Fibroblast of the aortic adventitia (primary cell): Measurements from ENCODE around the gene ASPA. TPM values are rescaled to one million over a fixed set of nuclear protein-coding genes. Genes with fewer than 3 reads are reported as not detected.

Source experiments
- DNase-seq: peaks from one replicate; pipeline ENCODE4 v3.0.0-alpha.2; 2010; ENCODE audit warnings: low read depth
- H3K4me3 ChIP-seq: 2 replicates; pipeline ENCODE4 v1.5.1; 2011; ENCODE audit warnings: low read depth, mild to moderate bottlenecking, control low read depth, low read length, moderate library complexity
- total RNA-seq: library from RNA; depleted of rRNA; stranded (reverse); fragments of >200 nt; gene quantifications from 2 replicates; pipeline ENCODE4 v1.2.3, GENCODE V29; 2012; ENCODE audit warnings: low replicate concordance
- TF ChIP-seq, protein P1 (sequence below): IDR thresholded peaks from 2 replicates; pipeline ENCODE4 v1.5.1; 2011; ENCODE audit warnings: mild to moderate bottlenecking, low read length, control low read depth, inconsistent platforms; ENCODE audit not compliant: insufficient read depth

ASPA gene
- total RNA-seq, 1 donor = 1.9 TPM

DNA sequence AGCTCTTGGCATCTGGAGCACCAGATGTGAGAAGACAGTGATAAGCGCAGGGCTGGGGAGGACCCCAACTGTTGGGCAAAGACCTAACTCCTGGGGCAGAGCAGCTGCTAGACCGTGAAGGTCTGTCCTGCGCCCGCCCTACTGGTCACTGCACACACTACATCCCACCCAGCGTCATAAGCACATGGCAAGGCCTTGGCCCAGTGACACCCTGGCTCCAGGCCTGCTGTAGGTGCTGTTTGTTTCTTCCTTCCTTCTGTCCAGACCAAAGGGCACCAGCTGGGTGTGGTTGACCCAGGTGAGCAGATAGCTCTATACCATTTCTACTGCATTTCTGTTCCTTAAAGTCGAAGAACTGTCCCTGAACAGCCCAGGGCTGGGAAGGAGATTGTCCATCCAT, 75.4 kb downstream of the ASPA start:
- DNase-seq = no peak
- no peak overlapping the region for H3K4me3 ChIP-seq
- TF ChIP-seq, protein P1, sequence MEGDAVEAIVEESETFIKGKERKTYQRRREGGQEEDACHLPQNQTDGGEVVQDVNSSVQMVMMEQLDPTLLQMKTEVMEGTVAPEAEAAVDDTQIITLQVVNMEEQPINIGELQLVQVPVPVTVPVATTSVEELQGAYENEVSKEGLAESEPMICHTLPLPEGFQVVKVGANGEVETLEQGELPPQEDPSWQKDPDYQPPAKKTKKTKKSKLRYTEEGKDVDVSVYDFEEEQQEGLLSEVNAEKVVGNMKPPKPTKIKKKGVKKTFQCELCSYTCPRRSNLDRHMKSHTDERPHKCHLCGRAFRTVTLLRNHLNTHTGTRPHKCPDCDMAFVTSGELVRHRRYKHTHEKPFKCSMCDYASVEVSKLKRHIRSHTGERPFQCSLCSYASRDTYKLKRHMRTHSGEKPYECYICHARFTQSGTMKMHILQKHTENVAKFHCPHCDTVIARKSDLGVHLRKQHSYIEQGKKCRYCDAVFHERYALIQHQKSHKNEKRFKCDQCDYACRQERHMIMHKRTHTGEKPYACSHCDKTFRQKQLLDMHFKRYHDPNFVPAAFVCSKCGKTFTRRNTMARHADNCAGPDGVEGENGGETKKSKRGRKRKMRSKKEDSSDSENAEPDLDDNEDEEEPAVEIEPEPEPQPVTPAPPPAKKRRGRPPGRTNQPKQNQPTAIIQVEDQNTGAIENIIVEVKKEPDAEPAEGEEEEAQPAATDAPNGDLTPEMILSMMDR = no peak

DNA sequence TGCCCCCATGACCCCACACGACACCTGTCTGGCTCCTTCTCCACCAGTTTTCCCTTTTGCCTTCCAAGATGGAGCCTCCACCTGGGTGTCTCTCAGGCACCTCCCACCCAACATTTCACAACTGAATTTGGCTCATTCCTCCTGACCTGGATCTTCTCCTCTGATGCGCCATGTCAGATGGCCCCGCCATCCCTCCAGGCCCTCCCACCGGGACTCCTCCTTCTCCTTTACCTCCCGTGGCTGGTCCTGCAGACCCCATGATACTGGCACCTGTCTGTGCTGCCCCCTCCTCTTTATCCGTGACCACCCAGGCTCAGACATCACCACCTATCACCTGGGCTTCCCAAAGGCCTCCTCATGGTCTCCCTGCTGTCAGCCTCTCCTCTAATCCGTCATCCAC, 77.1 kb downstream of the ASPA start:
- TF ChIP-seq, protein P1 = no peak
- no peak overlapping the region for H3K4me3 ChIP-seq
- DNase-seq = no peak

Other genes starting within 250 kb of the ASPA start
- not detected in 2 replicates for gene OR3A1, start 177.6 kb upstream of the ASPA start, total RNA-seq
- gene OR3A2, start 89.7 kb upstream of the ASPA start, total RNA-seq = not detected in 2 replicates
- not detected in 2 replicates for gene OR1E1, start 77.6 kb upstream of the ASPA start, total RNA-seq
- not detected in 2 replicates for gene OR3A3, start 64.6 kb upstream of the ASPA start, total RNA-seq
- not detected in 2 replicates for gene OR1E2, start 42.2 kb upstream of the ASPA start, total RNA-seq
- not detected in 2 replicates for gene SPATA22, start 4.2 kb upstream of the ASPA start, total RNA-seq
- 1.5 and 1.9 TPM in 2 replicates for gene TRPV3, start 81.8 kb downstream of the ASPA start, total RNA-seq
- 2.3 and 16.0 TPM in 2 replicates for gene TRPV1, start 133.4 kb downstream of the ASPA start, total RNA-seq
- 2.9 and 15.0 TPM in 2 replicates for gene SHPK, start 160.3 kb downstream of the ASPA start, total RNA-seq
- gene CTNS, start 160.8 kb downstream of the ASPA start, total RNA-seq = 13.3 and 27.7 TPM in 2 replicates
- 87.5 and 222 TPM in 2 replicates for gene TAX1BP3, start 192.6 kb downstream of the ASPA start, total RNA-seq
- 17.9 TPM in 1 of 2 replicates, not detected in the other for gene EMC6, start 192.8 kb downstream of the ASPA start, total RNA-seq
- gene P2RX5, start 220.2 kb downstream of the ASPA start, total RNA-seq = 0.27 and 1.2 TPM in 2 replicates
- gene HASPIN, start 247.9 kb downstream of the ASPA start, total RNA-seq = 0.49 and 10.5 TPM in 2 replicates